Measurements from ENCODE around the gene WNK3. TPM values are rescaled to one million over a fixed set of nuclear protein-coding genes. Genes with fewer than 3 reads are reported as not detected.

WNK3 gene
- total RNA-seq, 1 donor, result 0.27 TPM

DNA sequence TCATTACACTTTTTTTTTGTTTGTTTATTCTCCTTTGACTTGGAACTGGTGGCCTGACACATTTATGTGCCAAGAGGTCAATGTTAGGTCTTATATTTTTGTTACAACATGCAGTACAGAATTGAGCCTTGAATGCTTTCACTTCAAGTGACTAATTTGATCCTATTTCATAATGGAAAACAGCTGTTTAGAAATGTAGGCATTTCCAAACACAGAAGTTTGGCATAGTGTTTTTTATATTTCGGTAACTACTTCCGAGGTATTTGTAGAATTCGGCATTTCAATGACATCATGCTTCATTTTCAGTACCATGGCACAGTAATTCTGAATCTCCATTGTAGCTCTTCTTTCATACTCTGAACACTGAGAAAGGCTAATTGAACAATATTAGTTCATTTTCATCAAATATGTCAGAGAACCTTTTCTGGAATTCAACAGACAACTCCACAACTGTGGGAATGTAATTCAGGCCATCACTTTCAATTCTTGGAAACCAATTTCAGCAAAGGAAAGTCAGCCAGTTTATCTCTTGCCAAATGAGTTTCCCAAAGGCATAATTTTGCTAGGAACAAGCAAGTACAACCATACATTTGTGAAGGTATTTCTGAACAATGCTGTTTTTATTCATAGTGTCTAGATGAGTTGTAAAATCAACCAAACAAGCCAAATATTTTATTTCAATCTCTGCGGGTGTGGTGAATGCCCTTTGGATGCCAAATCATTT is 186.2 kb downstream of the WNK3 start:
- DNase-seq (ENCODE audit: low read depth in 2 of 3, low spot score in 2 of 3), result no peak

DNA sequence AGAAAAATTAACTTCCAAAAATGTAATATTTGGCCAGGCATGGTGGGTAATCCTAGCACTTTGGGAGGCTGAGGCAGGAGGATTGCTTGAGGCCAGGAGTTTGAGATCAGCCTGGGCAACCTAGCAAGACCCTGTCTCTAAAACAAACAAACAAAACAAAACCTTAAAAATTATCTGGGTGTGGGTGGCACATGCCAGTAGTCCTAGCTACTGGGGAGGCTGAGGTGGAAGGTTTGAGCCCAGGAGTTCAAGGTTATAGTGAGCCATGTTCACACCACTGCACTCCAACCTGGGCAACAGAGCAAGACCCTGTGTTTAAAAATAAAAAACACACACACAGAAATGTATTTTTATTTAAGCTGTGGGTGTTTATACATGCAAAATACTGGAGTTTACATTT is 186.8 kb downstream of the WNK3 start:
- no peak for DNase-seq (ENCODE audit: low read depth in 2 of 3, low spot score in 2 of 3)

DNA sequence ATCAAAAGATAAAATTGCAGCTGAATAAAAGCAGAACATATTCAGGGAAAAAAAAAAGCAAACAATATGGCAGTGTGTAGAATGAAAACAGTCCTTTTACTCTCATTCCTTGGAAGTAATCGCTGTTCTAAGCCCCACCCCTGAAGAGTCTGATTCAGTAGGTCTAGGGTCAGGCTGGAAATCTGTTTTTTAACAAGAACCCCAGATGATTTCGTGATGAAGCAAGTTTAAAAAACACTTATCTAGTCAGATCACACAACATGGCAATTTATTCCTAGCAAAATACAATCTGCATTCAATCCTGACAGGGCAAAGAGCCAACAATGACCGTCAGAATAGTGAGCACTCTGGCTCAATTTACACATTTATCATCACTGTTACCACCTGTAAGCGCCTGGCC is 190.9 kb downstream of the WNK3 start:
- DNase-seq (ENCODE audit: low read depth in 2 of 3, low spot score in 2 of 3), result no peak

DNA sequence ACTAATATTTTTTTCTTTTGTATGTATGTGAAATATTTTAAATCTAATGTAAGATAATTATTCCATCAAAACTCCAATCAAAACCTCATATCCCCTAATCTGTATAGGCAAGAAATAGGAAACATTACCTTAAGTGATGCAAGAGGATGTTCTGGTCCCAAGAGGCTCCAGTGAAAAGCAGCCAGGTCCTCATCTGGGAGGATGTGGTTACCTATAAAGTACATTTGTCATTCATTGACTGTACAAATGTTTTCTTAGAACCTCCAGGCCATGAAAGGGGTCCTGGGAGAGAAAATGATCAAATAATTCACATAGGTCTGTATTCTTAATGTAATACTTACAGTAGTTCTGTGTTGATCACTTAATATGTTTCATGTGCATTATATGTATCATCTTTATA is 200.3 kb downstream of the WNK3 start:
- DNase-seq (ENCODE audit: low read depth in 2 of 3, low spot score in 2 of 3), result no peak

Small RNAs within 50 kb of the gene (small RNA-seq; reads per million reads assigned to genes)
- gene AL589872.1, result not detected
- not detected for gene RNU6-434P

Other genes starting within 250 kb of the WNK3 start
- 9.4 TPM for gene FAM120C, start 174.8 kb downstream of the WNK3 start, total RNA-seq
- 8.9 TPM for gene TSR2, start 82.4 kb upstream of the WNK3 start, total RNA-seq
- under 0.01 TPM for gene FGD1, start 138.2 kb upstream of the WNK3 start, total RNA-seq
- 47.4 TPM for gene GNL3L, start 172.2 kb upstream of the WNK3 start, total RNA-seq

Data from hematopoietic multipotent progenitor cell (in vitro differentiated cells).